DND-41 (cell line): ENCODE data around the gene PARL.
A peak's percentile ranks its signal among the peaks of the same experiment; 100 is the strongest.

Experiments used
- ATAC-seq: fragments of 200-7000 bp; cut with Tn5 transposase; 3 replicates; pipeline ENCODE4 v1.9.1; 2021; ENCODE audit warnings: low read depth; ENCODE audit not compliant: insufficient read depth
- DNase-seq: peaks from one replicate; pipeline ENCODE4 v3.0.0-alpha.2; 2020
- H2AFZ ChIP-seq: 2 replicates; pipeline ENCODE4 v1.6.0; 2012; ENCODE audit warnings: low read depth, low read length
- H3K27ac ChIP-seq: 2 replicates; pipeline ENCODE4 v1.5.1; 2012; ENCODE audit warnings: low read length, inconsistent platforms
- H3K27me3 ChIP-seq: fragments of 200-600 bp; sonication (generic); 2 replicates; pipeline ENCODE4 v1.6.0; 2012; ENCODE audit warnings: low read length, mild to moderate bottlenecking, inconsistent platforms; ENCODE audit not compliant: insufficient read depth, poor library complexity
- H3K36me3 ChIP-seq: 2 replicates; pipeline ENCODE4 v1.5.1; 2012; ENCODE audit warnings: low read length, inconsistent platforms; ENCODE audit not compliant: insufficient read depth
- H3K4me1 ChIP-seq: 2 replicates; pipeline ENCODE4 v1.5.1; 2012; ENCODE audit warnings: mild to moderate bottlenecking, low read length; ENCODE audit not compliant: insufficient read depth
- H3K4me2 ChIP-seq: 2 replicates; pipeline ENCODE4 v1.6.0; 2012; ENCODE audit warnings: mild to moderate bottlenecking, moderate library complexity, low read length, inconsistent platforms; ENCODE audit not compliant: insufficient read depth
- H3K4me3 ChIP-seq, 2 experiments: fragments of 200-600 bp in 1 of 2; shearing (Covaris generic) in 1 of 2; 2 replicates each; pipeline ENCODE4 v1.5.1; 2012 to 2016; ENCODE audit warnings: inconsistent platforms in 2 of 2, low read length in 2 of 2, mild to moderate bottlenecking in 2 of 2, low read depth in 1 of 2, moderate library complexity in 1 of 2
- H3K79me2 ChIP-seq: 2 replicates; pipeline ENCODE4 v1.6.0; 2012; ENCODE audit warnings: low read length, inconsistent platforms; ENCODE audit not compliant: insufficient read depth
- H3K9ac ChIP-seq: 2 replicates; pipeline ENCODE4 v1.6.0; 2012; ENCODE audit warnings: low read depth, mild to moderate bottlenecking, inconsistent platforms, low read length, moderate library complexity
- H3K9me3 ChIP-seq: 2 replicates; pipeline ENCODE4 v1.5.1; 2012; ENCODE audit warnings: low read length, moderate library complexity, mild to moderate bottlenecking, inconsistent platforms; ENCODE audit not compliant: insufficient read depth, severe bottlenecking
- H4K20me1 ChIP-seq: 2 replicates; pipeline ENCODE4 v1.6.0; 2012; ENCODE audit warnings: low read length; ENCODE audit not compliant: insufficient read depth
- CTCF ChIP-seq: IDR thresholded peaks from 2 replicates; pipeline ENCODE4 v1.5.1; 2012; ENCODE audit warnings: borderline replicate concordance, low read length, moderate library complexity, mild to moderate bottlenecking; ENCODE audit not compliant: poor library complexity, severe bottlenecking; ENCODE audit errors: extremely low read depth
- EZH2 ChIP-seq: IDR thresholded peaks from 3 replicates; pipeline ENCODE4 v1.6.1; 2012; ENCODE audit warnings: borderline replicate concordance, low read depth, mild to moderate bottlenecking, moderate library complexity, low read length, inconsistent platforms; ENCODE audit not compliant: severe bottlenecking

The PARL gene

GRCh38 chr3:183825456-183826161, 59.1 kb downstream of the PARL start, which contains the start of gene MAP6D1:
Gene MAP6D1 (minus strand): TSS chr3:183825577. CDS start chr3:183825547, 30 bp downstream.
- Histone ChIP-seq H3K9ac (no peak within 1 kb of the TSS), H3K4me3 (no peak within 1 kb of the TSS), H3K36me3 (peaks cover 30% of the 10 kb centered on the region), H3K27ac (no peak within 1 kb of the TSS), H3K79me2 (no peaks in the 10 kb centered on the region), H4K20me1 (0 out of 2 replicates have a peak, but pooled peaks cover 5% of the 10 kb centered on the region), H3K4me2 (no peak within 1 kb of the TSS), H2AFZ (no peak within 1 kb of the TSS), H3K27me3 (no peaks in the 10 kb centered on the region), H3K9me3 (no peaks in the 10 kb centered on the region), H3K4me1 (no peaks in the 10 kb centered on the region)
- peak; percentile 20 for DNase-seq
- TF ChIP-seq CTCF, result no peak
- TF ChIP-seq EZH2, result no peak
- ATAC-seq, result peak; percentile 64

GRCh38 chr3:183824761-183825455, 59.8 kb downstream of the PARL start:
- Histone ChIP-seq H2AFZ (no peak overlapping the region), H3K9ac (no peak overlapping the region), H3K9me3 (no peaks in the 10 kb centered on the region), H3K27ac (no peak overlapping the region), H4K20me1 (0 out of 2 replicates have a peak, but pooled peaks cover under 1% of the 10 kb centered on the region), H3K4me2 (no peak overlapping the region), H3K4me3 (no peak overlapping the region), H3K79me2 (no peaks in the 10 kb centered on the region), H3K4me1 (no peaks in the 10 kb centered on the region), H3K36me3 (peaks cover 25% of the 10 kb centered on the region), H3K27me3 (no peaks in the 10 kb centered on the region)
- ATAC-seq (peak; percentile 3; the same call in 1 of the 3 replicates), DNase-seq (no peak)
- TF ChIP-seq CTCF (no peak), EZH2 (no peak)

- Histone ChIP-seq H3K27me3 (no peaks in the 10 kb centered on the region), H3K9me3 (no peaks in the 10 kb centered on the region), H3K9ac (no peak overlapping the region), H3K4me1 (no peaks in the 10 kb centered on the region), H3K79me2 (no peaks in the 10 kb centered on the region), H3K4me2 (no peak overlapping the region), H3K4me3 (no peak overlapping the region), H2AFZ (no peak overlapping the region), H3K27ac (no peak overlapping the region), H4K20me1 (no peaks in the 10 kb centered on the region), H3K36me3 (peaks cover 15% of the 10 kb centered on the region)
- ATAC-seq (no peak), DNase-seq (no peak)
- no peak for TF ChIP-seq EZH2
- no peak for TF ChIP-seq CTCF
Measured at GRCh38 chr3:183823963-183824362, 60.7 kb downstream of the PARL start.
